Body of pancreas (tissue), 4 donors: Measurements from ENCODE around the gene CSH2. TPM values are rescaled to one million over a fixed set of nuclear protein-coding genes. Genes with fewer than 3 reads are reported as not detected.

ENCODE experiments used
- ATAC-seq: fragments of 150-250 bp; one replicate; pipeline ENCODE4 v1.9.1; 2016
- DNase-seq, 4 donors: peaks; one replicate each; pipeline ENCODE4 v3.0.0-alpha.2; 2019
- H3K27ac ChIP-seq, 4 donors: fragments of 200-600 bp; sonication (generic); 1 replicate in 3 of 4; 2 replicates in 1 of 4; pipeline versions ENCODE4 v1.5.1 to v1.6.1; 2016 to 2019; ENCODE audit warnings: mild to moderate bottlenecking in 1 of 4, mixed read lengths in 1 of 4, moderate library complexity in 1 of 4
- H3K27me3 ChIP-seq, 2 donors: fragments of 200-600 bp; sonication (generic); one replicate each; pipeline ENCODE4 v1.6.0; 2016; ENCODE audit warnings: mild to moderate bottlenecking in 1 of 2
- H3K36me3 ChIP-seq, 2 donors: fragments of 200-600 bp; sonication (generic); replicated peaks in 1 of 2; 2 replicates each; pipeline ENCODE4 v1.5.1; 2016; ENCODE audit warnings: low read depth in 2 of 2; ENCODE audit not compliant: insufficient read depth in 1 of 2
- H3K4me1 ChIP-seq: fragments of 200-600 bp; sonication (generic); one replicate; pipeline ENCODE4 v1.6.0; 2016
- H3K4me3 ChIP-seq, 2 donors: fragments of 200-600 bp; sonication (generic); 1 replicate in 1 of 2; 2 replicates in 1 of 2; pipeline ENCODE4 v1.5.1; 2016 to 2019
- H3K9me3 ChIP-seq, 3 donors: fragments of 200-600 bp; sonication (generic); 1 replicate in 2 of 3; 2 replicates in 1 of 3; pipeline ENCODE4 v1.5.1; 2016
- POLR2A ChIP-seq, 3 donors: fragments of 450-650 bp; IDR thresholded peaks; one replicate each; pipeline ENCODE4 v1.6.1; 2016; ENCODE audit warnings: antibody characterized with exemption in 3 of 3, mild to moderate bottlenecking in 2 of 3
- WGBS, 2 donors: methylation state at CpG; one replicate each; pipeline ENCODE4 v1.1.5; 2017; 5-methylcytosine and 5-hydroxymethylcytosine counted together
- intact Hi-C: fragments of 100-400 bp; cut with DNase I; formaldehyde crosslinking; loops from one replicate; pipeline ENCODE4 v1.15.1; 2023
- total RNA-seq, 2 donors: library from RNA; depleted of rRNA; stranded (reverse); fragments of >200 nt; gene quantifications; one replicate each; pipeline ENCODE4 v1.1.0, GENCODE V29; 2016
- TF ChIP-seq, protein P1 (sequence below), 7 experiments: fragments of 450-650 bp in 4 of 7; fragments of 200-600 bp in 3 of 7; sonication (generic) in 3 of 7; IDR thresholded peaks; one replicate each; pipeline ENCODE4 v1.5.1; 2016 to 2019; ENCODE audit warnings: antibody characterized with exemption in 7 of 7

CSH2 gene
- total RNA-seq, 2 donors from 2014 or later = not detected

DNA sequence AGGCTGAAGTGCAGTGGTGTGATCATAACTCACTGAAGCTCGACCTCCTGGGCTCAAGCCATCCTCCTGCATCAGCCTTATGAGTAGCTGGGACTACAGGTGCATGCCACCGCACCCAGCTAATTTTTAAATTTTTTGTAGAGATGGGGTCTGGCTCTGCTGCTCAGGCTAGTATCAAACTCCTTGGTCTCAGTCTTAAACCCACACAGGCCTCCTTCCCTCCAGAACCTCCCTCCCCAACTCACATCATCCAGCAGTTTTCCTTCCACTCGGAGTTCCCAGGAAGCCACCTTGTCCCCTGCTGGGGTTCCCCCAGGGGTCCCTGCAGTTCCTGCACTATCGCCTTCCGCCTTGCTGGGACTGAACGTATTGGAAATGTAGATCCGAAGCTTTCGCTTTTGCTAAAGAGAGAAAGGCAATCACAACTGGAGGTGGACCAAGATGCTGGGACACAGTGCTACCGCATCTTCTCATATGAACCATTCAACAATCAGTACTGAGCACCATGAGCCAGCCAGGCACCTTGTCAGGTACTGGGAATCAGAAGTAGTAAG lies 38.2 kb downstream of the CSH2 start:
- Histone ChIP-seq H3K36me3 (peaks cover 11 to 43% of the 10 kb centered on the region in 2 donors), H3K27ac (peak overlapping the region in 1 of 4 donors; percentile 40), H3K9me3 (no peaks in the 10 kb centered on the region), H3K27me3 (no peaks in the 10 kb centered on the region), H3K4me1 (peaks cover 46% of the 10 kb centered on the region), H3K4me3 (no peak overlapping the region)
- 78 to 88% methylated on average over 9 of the region's 9 CpGs for WGBS, 2 donors
- intact Hi-C loops = loop anchor here (10.0 kb wide), 1 partner anchor 60 kb away; the partner anchor contains the start of genes CCDC47 and DDX42
- no peak for TF ChIP-seq POLR2A (IDR thresholded peaks at IDR 0.05)
- TF ChIP-seq, protein P1, sequence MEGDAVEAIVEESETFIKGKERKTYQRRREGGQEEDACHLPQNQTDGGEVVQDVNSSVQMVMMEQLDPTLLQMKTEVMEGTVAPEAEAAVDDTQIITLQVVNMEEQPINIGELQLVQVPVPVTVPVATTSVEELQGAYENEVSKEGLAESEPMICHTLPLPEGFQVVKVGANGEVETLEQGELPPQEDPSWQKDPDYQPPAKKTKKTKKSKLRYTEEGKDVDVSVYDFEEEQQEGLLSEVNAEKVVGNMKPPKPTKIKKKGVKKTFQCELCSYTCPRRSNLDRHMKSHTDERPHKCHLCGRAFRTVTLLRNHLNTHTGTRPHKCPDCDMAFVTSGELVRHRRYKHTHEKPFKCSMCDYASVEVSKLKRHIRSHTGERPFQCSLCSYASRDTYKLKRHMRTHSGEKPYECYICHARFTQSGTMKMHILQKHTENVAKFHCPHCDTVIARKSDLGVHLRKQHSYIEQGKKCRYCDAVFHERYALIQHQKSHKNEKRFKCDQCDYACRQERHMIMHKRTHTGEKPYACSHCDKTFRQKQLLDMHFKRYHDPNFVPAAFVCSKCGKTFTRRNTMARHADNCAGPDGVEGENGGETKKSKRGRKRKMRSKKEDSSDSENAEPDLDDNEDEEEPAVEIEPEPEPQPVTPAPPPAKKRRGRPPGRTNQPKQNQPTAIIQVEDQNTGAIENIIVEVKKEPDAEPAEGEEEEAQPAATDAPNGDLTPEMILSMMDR (IDR thresholded peaks at IDR 0.05) = no peak
- ATAC-seq (no peak), DNase-seq (no peak)

DNA sequence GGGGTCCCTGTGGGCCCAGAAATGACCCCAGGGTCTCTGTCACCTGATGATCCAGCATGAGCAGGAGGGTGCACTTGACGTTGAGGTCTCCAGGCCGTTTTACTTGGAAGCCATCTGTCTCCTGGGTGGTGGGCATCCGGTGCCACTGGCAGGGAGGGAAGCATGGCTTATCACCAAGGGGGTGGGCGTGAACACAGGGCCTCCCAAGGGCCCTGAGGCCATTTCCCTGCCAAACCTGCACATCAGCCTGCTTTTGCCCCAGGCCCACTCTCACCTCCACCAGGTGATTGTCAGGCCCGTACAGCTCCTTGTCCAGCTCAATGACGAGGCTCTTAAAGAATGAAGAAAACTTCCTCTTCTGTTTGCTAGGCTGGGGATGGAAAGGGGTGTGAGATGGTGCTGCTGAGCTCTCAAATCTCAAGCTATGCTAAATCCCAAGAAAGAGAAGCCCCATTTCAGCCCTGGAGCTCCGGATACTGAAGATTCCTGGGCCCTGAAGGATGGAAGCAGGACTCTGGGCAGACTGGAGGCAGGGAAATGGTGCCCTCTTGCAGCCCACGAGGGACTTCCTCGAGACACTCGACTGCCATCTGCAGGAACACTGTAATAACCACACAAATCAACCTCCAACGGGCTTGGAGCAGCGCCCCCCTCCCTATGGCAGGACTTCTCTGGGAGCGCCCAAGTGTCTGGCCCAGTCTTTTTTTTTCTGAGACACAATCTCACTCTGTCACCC lies 38.9 kb downstream of the CSH2 start:
- peak overlapping the region in 1 of 4 donors; percentile 40 for H3K27ac ChIP-seq
- no peak overlapping the region for H3K4me3 ChIP-seq
- WGBS, 2 donors = 31 to 36% methylated on average over 9 to 13 of the region's 13 CpGs
- DNase-seq (peak; percentile 53 to 77 (median 58)), ATAC-seq (no peak)
- intact Hi-C loops = loop anchor here (10.0 kb wide), 1 partner anchor 60 kb away; the partner anchor contains the start of genes CCDC47 and DDX42
- H3K9me3 ChIP-seq = no peaks in the 10 kb centered on the region
- TF ChIP-seq POLR2A (IDR thresholded peaks at IDR 0.05) = no peak
- TF ChIP-seq, protein P1 (IDR thresholded peaks at IDR 0.05) = peak in 6 of 7 experiments; percentile 18 to 55 (median 38)
- peaks cover 43% of the 10 kb centered on the region for H3K4me1 ChIP-seq
- no peaks in the 10 kb centered on the region for H3K27me3 ChIP-seq
- H3K36me3 ChIP-seq = peaks cover 11 to 43% of the 10 kb centered on the region in 2 donors

DNA sequence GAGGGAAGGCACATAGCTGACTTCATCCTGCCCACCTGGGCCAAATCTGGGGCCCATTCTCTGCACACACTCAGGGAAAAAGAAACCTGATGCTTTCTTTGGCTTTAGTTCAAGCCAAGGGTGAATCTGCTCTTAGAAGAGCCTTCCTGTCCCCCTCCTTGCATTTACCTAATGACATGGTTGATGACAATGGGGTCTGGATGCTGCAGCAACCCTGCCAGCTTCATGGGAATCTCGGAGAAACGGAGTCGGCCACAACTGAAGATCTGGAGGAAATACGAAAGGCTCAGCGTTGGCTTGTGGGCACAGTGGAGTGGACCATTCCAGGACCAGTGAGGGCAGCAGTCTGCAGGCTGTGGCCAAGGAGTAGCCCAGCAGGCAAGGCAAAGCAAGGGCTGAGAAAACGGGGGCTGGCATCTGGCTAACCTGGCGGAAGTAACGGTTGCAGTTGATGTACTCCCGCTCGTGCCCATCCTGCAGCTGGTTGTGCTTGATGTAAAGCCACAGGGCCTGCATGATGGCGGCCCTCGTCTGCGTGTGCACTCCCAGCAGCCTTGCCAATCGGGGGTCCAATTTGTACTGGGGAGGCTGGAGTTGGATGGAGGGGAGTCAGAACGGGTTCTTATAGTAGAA lies 39.6 kb downstream of the CSH2 start:
- intact Hi-C loops = loop anchor here (10.0 kb wide), 1 partner anchor 59 kb away; the partner anchor contains the start of genes CCDC47 and DDX42
- no peak for DNase-seq
- Histone ChIP-seq H3K36me3 (peaks cover 11 to 43% of the 10 kb centered on the region in 2 donors), H3K27ac (no peak overlapping the region), H3K4me1 (peaks cover 43% of the 10 kb centered on the region), H3K27me3 (no peaks in the 10 kb centered on the region), H3K9me3 (no peaks in the 10 kb centered on the region), H3K4me3 (no peak overlapping the region)
- WGBS, 2 donors = 88 to 95% methylated on average over 13 to 15 of the region's 15 CpGs
- ATAC-seq = no peak
- TF ChIP-seq, protein P1 (IDR thresholded peaks at IDR 0.05) = no peak
- TF ChIP-seq POLR2A (IDR thresholded peaks at IDR 0.05) = no peak

DNA sequence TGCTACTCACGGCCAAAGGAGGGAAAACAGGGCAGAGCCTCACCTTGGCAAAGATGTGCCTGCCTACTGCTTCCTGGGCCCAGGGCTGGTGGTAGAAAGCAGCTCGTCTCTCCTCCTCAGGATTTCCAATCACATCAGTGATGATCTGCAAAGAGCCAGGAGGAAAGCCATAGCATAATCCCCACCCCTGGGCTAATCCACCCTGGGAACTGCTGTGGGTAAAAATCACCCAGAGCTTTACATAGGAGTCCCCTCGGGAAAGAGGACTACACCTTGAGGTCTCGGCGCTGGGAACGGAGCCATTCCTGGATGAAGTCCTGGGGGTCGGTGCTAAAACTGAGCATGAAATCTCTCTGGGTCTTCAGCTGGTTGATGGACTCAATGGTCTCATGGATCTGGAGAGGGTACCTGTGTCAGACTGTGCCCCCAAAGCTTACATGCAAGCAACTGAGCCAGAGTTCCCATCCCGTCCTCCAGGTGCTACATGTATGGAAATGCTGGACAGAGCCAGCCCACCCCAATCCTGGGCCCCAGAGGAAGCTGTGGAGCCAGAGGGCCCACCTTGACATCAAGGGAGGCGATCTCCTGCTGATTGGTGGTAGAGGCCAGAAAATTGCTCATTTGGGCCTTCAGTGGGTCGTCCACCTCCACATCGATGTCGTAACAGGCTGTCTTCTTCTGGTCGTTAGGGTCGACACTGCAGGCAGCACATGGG lies 40.3 kb downstream of the CSH2 start:
- no peak for TF ChIP-seq POLR2A (IDR thresholded peaks at IDR 0.05)
- TF ChIP-seq, protein P1 (IDR thresholded peaks at IDR 0.05) = no peak
- intact Hi-C loops = loop anchor here (10.0 kb wide), 1 partner anchor 58 kb away; the partner anchor contains the start of genes CCDC47 and DDX42
- WGBS, 2 donors = 82 to 84% methylated on average over 11 to 14 of the region's 14 CpGs
- Histone ChIP-seq H3K9me3 (no peaks in the 10 kb centered on the region), H3K27me3 (no peaks in the 10 kb centered on the region), H3K27ac (no peak overlapping the region), H3K4me3 (no peak overlapping the region), H3K4me1 (peaks cover 43% of the 10 kb centered on the region), H3K36me3 (peaks cover 11 to 43% of the 10 kb centered on the region in 2 donors)
- ATAC-seq = no peak
- no peak for DNase-seq
